Testis (tissue), 3 donors: ENCODE measurements around the gene TBC1D17. TPM values are rescaled to one million over a fixed set of nuclear protein-coding genes. Genes with fewer than 3 reads are reported as not detected.

ENCODE experiments used
- DNase-seq: peaks from one replicate; pipeline ENCODE4 v3.0.0-alpha.2; 2019
- H3K27ac ChIP-seq, 2 donors: fragments of 200-600 bp; sonication (generic); one replicate each; pipeline ENCODE4 v1.5.1; 2019
- H3K27me3 ChIP-seq: fragments of 200-600 bp; sonication (generic); one replicate; pipeline ENCODE4 v1.5.1; 2019
- H3K36me3 ChIP-seq: fragments of 200-600 bp; sonication (generic); one replicate; pipeline ENCODE4 v1.5.1; 2017; ENCODE audit warnings: low read depth; ENCODE audit errors: missing control alignments
- H3K4me1 ChIP-seq: fragments of 200-600 bp; sonication (generic); one replicate; pipeline ENCODE4 v1.5.1; 2019
- H3K4me3 ChIP-seq, 2 donors: fragments of 200-600 bp; sonication (generic); one replicate each; pipeline ENCODE4 v1.5.1; 2017 to 2019
- H3K9me3 ChIP-seq: fragments of 200-600 bp; sonication (generic); one replicate; pipeline ENCODE4 v1.5.1; 2017
- POLR2A ChIP-seq: fragments of 450-650 bp; IDR thresholded peaks from one replicate; pipeline ENCODE4 v1.6.1; 2017; ENCODE audit warnings: antibody characterized with exemption, mild to moderate bottlenecking, moderate library complexity
- WGBS, 2 donors: methylation state at CpG; one replicate each; pipeline ENCODE4 v1.1.5; 2018; 5-methylcytosine and 5-hydroxymethylcytosine counted together
- intact Hi-C: fragments of 100-400 bp; cut with DNase I; formaldehyde crosslinking; loops from one replicate; pipeline ENCODE4 v1.15.1; 2023; ENCODE audit warnings: low total_unique reads
- polyA plus RNA-seq: library from polyadenylated mRNA; stranded (reverse); fragments of 350-450 nt; fragmentation: Illumina TruSeq; extraction: RNeasy Lipid Tissue Mini Kit (QIAGEN cat#74804); gene quantifications from one replicate; pipeline ENCODE4 v1.2.3, GENCODE V29; 2014; ENCODE audit warnings: low read depth, low replicate concordance; ENCODE audit not compliant: insufficient read depth
- total RNA-seq, 2 donors: library from RNA; depleted of rRNA; stranded (reverse); fragments of >200 nt; gene quantifications; one replicate each; pipeline ENCODE4 v1.2.3, GENCODE V29; 2016
- TF ChIP-seq, protein P1 (sequence below), 3 experiments: fragments of 450-650 bp in 2 of 3; fragments of 200-600 bp in 1 of 3; sonication (generic) in 1 of 3; IDR thresholded peaks; one replicate each; pipeline ENCODE4 v1.5.1; 2016 to 2019; ENCODE audit warnings: antibody characterized with exemption in 3 of 3, mild to moderate bottlenecking in 2 of 3, moderate library complexity in 1 of 3

The TBC1D17 gene
- total and polyA plus RNA-seq, 3 donors from 2014 or later, result 31.1 to 49.1 (median 47.2) TPM

DNA sequence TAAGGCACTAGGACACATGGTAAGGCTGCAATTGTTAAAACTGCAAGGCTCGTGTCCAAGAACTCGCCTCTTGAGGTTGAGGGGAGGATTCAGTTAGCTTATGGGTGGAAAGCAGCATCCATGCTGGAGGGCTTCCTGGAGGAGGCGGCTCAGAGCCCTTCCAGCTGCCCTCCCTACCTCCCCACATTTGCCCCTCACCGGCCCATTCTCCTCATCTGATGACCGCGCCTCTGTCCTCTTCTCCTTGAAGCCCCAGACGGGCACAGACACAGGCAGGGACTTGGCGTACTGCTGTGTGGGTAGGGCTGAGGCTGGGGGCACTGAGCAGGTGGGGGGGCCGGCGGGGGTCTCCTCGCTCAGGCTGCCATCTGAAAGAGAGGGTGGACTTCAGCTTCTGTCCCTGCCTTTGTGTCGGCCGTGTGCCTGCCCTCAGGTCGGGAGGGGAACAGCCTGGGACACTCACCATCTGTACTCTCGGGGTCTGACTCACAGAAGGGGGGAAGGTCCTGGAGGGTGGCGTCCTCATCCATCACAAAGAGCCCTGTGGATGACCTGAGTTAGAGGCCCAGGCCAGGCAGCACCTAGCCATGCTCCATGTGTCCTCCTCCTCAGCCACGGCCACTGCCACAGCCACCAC lies 6.0 kb upstream of the TBC1D17 start:
- intact Hi-C loops, result no loop called here
- H3K9me3 ChIP-seq, result no peaks in the 10 kb centered on the region
- TF ChIP-seq, protein P1, sequence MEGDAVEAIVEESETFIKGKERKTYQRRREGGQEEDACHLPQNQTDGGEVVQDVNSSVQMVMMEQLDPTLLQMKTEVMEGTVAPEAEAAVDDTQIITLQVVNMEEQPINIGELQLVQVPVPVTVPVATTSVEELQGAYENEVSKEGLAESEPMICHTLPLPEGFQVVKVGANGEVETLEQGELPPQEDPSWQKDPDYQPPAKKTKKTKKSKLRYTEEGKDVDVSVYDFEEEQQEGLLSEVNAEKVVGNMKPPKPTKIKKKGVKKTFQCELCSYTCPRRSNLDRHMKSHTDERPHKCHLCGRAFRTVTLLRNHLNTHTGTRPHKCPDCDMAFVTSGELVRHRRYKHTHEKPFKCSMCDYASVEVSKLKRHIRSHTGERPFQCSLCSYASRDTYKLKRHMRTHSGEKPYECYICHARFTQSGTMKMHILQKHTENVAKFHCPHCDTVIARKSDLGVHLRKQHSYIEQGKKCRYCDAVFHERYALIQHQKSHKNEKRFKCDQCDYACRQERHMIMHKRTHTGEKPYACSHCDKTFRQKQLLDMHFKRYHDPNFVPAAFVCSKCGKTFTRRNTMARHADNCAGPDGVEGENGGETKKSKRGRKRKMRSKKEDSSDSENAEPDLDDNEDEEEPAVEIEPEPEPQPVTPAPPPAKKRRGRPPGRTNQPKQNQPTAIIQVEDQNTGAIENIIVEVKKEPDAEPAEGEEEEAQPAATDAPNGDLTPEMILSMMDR (IDR thresholded peaks at IDR 0.05), result no peak
- TF ChIP-seq POLR2A, result no peak
- no peak overlapping the region for H3K4me3 ChIP-seq
- H3K27me3 ChIP-seq, result no peaks in the 10 kb centered on the region
- peaks cover 35% of the 10 kb centered on the region for H3K4me1 ChIP-seq
- 87 to 97% methylated on average over 10 to 17 of the region's 17 CpGs for WGBS, 2 donors
- H3K36me3 ChIP-seq, result no peaks in the 10 kb centered on the region
- no peak overlapping the region for H3K27ac ChIP-seq
- no peak for DNase-seq

DNA sequence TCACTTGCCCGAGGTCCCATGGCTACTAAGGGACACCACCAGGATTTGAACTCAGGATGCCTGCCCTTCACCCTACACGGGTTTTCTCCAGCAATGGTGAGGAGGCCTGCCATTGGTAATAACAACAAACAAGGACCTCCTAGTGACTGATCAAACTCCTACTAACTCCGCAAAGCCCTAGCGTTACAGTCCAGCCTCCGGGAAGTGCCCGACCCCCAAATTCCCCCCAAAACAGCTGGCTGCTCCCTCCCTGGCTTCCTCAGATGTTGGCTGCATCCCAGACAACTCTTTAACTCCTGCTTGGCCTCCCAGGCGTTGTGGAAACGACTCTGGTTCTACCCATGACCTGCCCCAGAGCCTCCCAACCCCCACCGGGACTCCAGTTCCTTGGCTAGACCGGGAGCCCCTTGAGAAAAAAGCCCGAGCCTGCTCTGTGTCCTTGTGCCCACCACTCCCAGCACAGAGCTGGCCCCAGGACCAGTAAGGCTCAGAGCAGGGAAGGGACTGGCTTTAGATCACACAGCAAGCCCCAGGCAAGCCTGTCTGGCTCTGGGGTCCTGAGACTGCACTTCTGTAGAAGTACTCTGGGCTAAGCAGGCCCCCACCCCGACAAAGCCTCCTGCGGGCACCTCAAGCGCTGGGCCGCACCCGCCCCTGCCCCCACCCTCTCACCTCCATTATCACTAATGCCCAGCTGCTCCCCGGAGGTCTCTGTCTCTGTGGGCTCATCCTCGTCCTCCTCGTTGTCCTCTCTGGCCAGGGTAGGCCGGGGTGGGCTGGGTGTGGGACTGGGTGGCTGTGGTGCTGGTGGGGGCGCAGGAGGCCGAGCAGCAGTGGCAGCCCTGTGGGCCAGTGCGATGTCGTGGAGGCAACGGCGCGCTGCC lies 5.0 kb upstream of the TBC1D17 start:
- WGBS, 2 donors, result 76 to 86% methylated on average over 20 to 27 of the region's 27 CpGs
- TF ChIP-seq, protein P1 (IDR thresholded peaks at IDR 0.05), result no peak
- TF ChIP-seq POLR2A, result no peak
- Histone ChIP-seq H3K27me3 (no peaks in the 10 kb centered on the region), H3K27ac (no peak overlapping the region), H3K4me1 (peaks cover 32% of the 10 kb centered on the region), H3K36me3 (no peaks in the 10 kb centered on the region), H3K9me3 (no peaks in the 10 kb centered on the region), H3K4me3 (no peak overlapping the region)
- intact Hi-C loops, result no loop called here
- DNase-seq, result no peak

DNA sequence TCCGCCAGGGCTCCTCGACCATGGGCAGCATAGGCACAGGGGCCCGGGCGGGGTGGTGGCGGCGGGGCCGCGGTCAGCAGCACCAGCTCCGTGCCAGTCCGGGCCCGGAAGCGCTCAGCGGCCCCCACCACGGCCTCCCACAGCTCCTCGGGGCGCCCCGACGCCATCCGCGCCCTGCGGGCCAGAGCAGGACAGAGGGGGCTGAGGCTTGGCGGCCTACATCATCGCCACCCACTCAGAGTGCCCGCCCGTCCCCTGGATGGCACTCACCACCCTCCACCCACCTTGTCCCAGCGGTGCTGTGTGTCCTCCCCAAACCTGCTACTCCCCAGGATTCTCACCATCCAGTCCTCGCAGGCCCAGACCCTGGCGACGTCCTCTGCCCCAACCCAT lies 4.4 kb upstream of the TBC1D17 start:
- no peak for DNase-seq
- no peaks in the 10 kb centered on the region for H3K36me3 ChIP-seq
- no peak overlapping the region for H3K4me3 ChIP-seq
- 90% methylated on average over 19 to 29 of the region's 29 CpGs for whole genome bisulfite sequencing, 2 donors
- peaks cover 28% of the 10 kb centered on the region for H3K4me1 ChIP-seq
- peak overlapping the region in 1 of 2 donors; percentile 43 for H3K27ac ChIP-seq
- H3K9me3 ChIP-seq, result no peaks in the 10 kb centered on the region
- TF ChIP-seq, protein P1 (IDR thresholded peaks at IDR 0.05), result no peak
- no peak for TF ChIP-seq POLR2A
- no peaks in the 10 kb centered on the region for H3K27me3 ChIP-seq
- intact Hi-C loops, result no loop called here

DNA sequence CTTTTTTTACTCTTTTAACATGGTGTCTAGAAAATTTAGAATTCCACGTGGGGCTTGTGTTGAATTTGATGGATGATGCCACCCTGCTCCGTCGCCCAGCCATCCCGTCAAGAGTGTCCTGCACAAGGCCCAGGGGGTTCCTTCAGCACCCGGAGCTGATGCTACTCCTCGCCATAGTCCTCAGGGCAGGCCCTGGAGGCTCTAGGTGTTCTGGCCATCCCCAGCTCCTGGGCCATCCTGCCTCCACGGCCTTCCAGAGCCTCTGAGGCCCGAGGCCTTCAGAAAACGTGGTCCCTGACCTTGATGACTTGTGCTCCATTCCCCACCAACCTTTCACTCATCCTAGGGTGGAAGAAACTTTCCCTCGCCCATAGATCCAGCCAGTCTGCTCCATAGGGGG lies 3.7 kb upstream of the TBC1D17 start:
- Histone ChIP-seq H3K27ac (peak overlapping the region; percentile 29), H3K9me3 (no peaks in the 10 kb centered on the region), H3K4me1 (peaks cover 28% of the 10 kb centered on the region), H3K4me3 (no peak overlapping the region), H3K36me3 (no peaks in the 10 kb centered on the region), H3K27me3 (no peaks in the 10 kb centered on the region)
- 82% methylated on average over 4 to 10 of the region's 10 CpGs for WGBS, 2 donors
- no peak for DNase-seq
- no peak for TF ChIP-seq POLR2A
- TF ChIP-seq, protein P1 (IDR thresholded peaks at IDR 0.05), result no peak
- intact Hi-C loops, result no loop called here
